Retinal pigment epithelial cell (primary cell): ENCODE measurements around the gene SFRP4.

Source experiments
- DNase-seq: peaks from one replicate; pipeline ENCODE4 v3.0.0-alpha.2; 2010; ENCODE audit warnings: low read depth
- H3K4me3 ChIP-seq: 2 replicates; pipeline ENCODE4 v1.5.1; 2011; ENCODE audit warnings: mild to moderate bottlenecking, low read length, control low read depth, moderate library complexity
- CTCF ChIP-seq: conservative IDR thresholded peaks from 2 replicates; pipeline ENCODE4 v1.5.1; 2011; ENCODE audit warnings: low read depth, low read length, control low read depth, inconsistent platforms

The SFRP4 gene

GRCh38 chr7:37901236-37901827 is 15.3 kb downstream of the SFRP4 start:
- TF ChIP-seq CTCF: peak; percentile 52
- H3K4me3 ChIP-seq: no peak overlapping the region
- no peak for DNase-seq

GRCh38 chr7:37899712-37900247 is 16.8 kb downstream of the SFRP4 start:
- no peak overlapping the region for H3K4me3 ChIP-seq
- TF ChIP-seq CTCF: no peak
- DNase-seq: no peak

GRCh38 chr7:37894671-37895070 is 21.9 kb downstream of the SFRP4 start:
- DNase-seq: no peak
- TF ChIP-seq CTCF: no peak
- H3K4me3 ChIP-seq: no peak overlapping the region

GRCh38 chr7:37893359-37893758 is 23.3 kb downstream of the SFRP4 start:
- H3K4me3 ChIP-seq: no peak overlapping the region
- no peak for DNase-seq
- no peak for TF ChIP-seq CTCF

GRCh38 chr7:37882086-37882485 is 34.5 kb downstream of the SFRP4 start:
- no peak for DNase-seq
- H3K4me3 ChIP-seq: no peak overlapping the region
- TF ChIP-seq CTCF: no peak
